NCI-H1694 treated with DMSO at 0.1 percent for 48 hours (cell line): Measurements from ENCODE around the gene NUP88.

ENCODE experiments used
- DNase-seq: peaks from one replicate; lab custom pipeline; 2025; lab: John Stamatoyannopoulos, UW

NUP88 gene

DNA sequence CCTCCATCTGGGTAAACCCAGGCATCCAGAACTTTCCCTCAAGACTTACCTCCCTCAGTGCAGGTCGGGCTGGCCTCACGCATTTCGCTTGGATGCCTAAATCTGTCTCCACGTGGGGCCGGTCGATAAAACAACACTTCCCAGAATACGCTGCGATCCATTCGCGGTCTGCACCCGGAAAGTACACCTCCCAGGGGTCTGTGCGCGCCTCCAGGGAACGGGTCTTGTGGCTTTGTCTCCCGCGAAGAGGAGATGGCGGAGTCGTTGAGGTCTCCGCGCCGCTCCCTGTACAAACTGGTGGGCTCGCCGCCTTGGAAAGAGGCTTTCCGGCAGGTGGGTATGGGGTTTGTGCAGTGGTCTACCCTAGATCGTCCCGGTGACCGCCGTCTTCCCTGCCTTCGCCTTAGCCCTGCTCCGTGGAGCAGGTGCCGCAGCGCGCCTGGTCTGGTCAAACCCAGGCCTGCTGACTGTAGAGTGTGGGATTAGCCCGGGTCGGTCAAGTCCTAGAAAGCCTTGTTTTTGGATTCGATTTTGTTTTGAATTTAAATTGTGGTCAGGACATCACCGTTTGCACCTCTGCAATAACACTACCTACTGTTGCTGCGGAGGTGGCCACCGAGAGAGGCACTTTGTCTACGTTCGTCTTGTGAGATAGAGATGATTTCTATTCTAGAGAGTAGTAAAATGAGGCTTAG lies 644 bp upstream of the NUP88 start, which contains the start of gene RPAIN:
TSS of gene RPAIN (plus strand) at position 224 of the 695 bp plus-strand sequence. CDS start at position 253, 29 bp downstream.
- DNase-seq = peak; percentile 96

DNA sequence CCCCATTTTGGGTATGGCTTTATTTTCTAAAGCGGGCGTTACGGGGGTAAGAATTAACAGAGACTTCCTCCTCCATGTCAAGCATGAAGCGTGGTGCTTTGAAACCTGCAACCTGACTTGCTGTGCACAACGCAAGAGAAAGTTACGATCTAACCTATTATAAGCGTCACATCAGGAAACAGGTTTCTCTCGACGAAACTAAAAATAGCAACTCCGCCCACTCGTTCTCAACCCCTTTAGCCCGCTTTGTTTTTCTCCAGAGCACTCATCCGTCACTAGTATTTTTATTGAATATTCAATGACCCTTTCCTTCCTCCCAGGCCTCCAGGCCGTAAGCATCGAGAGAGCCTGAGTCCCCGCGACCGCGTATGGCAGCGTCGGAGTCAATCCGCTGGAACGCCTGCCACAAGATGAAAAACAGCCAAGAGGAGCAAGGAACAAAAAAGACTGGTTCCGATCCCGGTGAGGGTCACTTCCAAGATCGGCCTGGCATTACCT lies 555 bp downstream of the NUP88 start:
- DNase-seq = peak; percentile 25

DNA sequence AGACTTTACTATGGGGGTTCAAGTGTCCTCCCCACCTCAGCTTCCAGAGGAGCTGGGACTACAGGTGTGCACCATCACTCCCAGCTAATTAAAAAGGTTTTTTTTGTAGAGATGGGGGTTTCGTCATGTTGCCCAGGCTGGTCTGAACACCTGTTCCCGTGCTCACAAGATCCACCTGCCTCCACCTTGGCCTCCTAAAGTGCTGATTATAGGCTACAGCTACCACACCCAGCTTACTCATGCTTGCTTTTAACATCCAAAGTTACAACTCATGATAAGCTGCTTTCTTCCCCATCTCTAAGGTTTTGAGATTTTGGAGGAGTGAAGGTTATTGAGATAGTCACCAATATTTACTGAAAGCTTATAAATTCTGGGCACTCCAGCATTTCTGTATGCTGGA lies 2.6 kb downstream of the NUP88 start:
- DNase-seq = no peak

DNA sequence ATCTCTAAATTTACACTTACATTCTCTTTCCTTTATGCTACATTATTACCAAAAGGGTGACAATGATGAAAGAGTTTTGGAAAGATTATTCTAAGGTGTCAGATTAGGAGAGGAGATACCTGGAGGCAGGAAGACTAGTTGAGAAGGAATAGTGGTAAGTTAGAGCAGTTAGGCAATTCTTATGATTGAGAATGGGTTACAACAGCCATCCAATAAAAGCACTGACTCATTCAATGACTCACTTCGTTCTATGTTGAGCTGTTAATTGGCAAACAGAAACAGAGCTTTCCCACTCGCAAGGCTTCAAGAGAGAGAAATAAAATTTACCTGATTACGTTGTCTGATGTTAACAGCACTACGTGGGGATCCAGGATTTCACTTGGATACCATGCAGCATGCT lies 5.8 kb downstream of the NUP88 start:
- no peak for DNase-seq

DNA sequence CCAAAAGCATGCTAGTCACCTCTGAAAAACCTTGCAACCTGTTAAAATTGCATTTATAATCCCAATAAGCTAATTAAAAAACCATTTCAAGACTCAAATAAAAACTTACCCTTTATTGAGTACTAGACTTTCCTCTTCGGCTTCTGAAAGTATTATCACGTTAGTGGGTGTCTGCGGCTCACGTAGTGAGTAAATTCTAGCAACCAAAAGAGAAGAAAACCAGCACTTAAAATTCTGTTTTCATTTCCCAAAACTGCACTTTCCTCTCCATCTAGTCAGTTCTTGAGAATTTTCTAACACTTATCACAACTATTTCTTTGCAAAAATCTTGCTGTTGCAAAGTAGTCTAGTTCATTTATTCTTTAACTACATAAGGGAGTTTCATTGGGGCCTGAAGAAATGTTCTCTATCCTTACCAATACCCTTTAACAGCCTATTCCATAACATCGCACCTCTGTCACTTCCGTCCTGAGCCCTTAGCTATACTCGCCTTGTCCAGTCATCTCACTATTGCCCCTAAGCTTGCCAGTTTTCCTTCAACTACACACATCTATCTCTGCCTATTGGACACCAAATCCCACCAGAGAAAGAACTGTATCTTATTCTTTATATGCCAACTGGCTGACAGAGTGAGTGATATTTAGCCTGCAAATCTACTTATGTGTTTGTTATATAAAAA lies 8.7 kb downstream of the NUP88 start:
- no peak for DNase-seq

DNA sequence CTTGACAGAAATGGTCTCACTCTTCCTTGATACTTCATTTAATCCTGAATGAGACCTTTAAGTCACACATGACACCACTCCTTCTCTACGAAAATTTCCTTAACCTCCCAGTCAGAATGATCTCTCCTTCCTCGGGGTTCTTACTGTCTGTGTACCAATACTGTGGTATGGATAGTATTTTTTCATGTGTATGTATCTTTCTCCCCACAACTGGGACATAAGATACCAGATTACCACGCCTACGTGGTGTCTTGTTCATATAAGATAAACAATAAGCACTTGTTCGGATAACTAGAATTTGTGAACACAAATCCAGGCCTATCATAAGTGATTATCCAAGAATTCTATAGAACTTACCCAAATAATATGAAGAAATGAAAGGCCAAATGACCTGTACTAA lies 11.3 kb downstream of the NUP88 start:
- no peak for DNase-seq

DNA sequence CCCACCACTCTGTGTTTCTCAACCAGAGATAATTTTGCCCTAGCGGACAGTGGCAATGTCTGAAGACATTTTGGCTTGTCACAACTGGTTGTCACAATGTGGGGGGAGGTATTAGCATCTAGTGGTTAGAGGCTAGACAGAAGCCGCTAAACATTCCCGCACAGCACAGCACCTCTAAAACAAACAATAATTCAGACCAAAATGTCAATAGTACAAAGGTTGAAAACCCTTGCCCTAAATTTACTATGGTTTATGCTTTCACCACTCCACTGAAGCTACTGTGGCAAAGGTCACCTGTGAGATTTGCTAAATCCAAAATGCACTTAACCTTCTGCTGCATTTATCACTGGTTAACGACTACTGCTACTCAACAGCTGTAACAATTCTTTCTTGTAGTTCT lies 14.1 kb downstream of the NUP88 start:
- no peak for DNase-seq

DNA sequence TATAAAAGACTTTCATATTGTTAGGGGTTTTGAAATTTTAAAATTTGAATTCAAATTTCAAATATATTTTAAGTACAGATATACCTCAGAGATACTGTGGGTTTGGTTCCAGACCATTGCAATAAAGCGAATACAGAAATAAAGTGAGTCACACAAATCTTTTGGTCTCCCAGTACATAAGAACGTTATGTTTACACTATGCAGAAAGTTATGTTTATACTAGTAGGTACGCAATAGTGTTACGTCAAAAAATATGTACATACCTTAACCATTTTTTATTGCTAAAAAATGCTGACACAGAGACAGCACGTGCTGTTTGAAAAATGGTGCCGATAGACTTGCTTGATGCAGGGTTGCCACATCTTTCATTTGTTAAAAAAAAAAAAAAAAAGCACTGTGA lies 19.7 kb downstream of the NUP88 start:
- DNase-seq = no peak

DNA sequence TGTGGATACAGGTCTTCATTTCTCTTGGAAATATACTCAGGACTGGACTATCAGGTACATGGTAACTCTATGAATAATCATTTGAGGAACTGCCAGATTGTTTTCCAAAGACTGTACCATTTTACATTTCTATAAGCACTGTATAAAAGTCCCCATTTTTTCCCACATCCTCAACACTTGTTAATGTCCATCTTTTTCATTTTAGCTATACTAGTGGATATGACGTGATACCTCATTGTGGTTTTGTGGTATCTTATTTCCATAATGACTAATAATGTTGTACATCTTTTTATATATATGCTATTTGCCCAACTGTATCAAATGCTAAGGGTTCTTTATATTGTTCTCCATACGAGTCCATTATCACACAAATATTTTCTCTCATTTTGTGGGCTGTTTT lies 22.9 kb downstream of the NUP88 start:
- no peak for DNase-seq

DNA sequence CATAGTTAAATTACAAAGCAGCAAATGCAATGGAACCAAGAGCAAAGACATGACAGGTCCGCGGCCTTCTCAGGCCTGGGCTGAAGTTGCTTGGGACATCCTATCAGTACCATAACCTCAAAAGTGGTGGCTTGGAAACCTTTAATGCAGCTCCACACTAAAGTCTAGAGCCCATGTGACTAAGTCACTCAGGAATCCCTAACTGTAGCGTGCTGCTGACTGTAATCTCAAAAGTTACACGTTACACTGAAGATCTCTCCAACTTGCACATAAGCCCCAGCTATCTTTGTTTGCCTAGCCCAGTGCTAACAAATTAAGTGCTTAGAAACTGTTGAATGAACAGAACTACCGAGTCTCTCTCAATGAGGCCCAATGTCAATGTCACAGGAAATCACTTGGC lies 27.8 kb downstream of the NUP88 start:
- no peak for DNase-seq

DNA sequence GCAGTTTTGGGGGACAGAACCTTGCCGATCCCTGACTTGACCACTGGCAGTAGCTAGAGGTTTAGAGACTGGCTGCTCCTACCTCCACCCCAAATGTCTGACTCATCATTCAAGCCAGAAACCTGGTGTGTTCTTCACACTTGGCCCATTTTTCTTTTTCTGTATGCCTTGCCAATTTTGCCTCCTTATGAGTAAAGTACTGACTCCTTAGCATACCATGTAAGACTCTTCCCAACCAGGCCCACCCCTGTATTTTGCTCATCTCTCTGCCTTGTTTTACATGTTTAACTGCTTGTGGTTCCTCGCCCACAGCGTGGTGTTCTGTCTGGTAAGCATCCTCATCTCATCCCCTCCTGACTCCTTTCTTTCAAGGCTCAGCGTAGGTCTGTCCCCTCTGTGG lies 37.9 kb downstream of the NUP88 start:
- DNase-seq = no peak

DNA sequence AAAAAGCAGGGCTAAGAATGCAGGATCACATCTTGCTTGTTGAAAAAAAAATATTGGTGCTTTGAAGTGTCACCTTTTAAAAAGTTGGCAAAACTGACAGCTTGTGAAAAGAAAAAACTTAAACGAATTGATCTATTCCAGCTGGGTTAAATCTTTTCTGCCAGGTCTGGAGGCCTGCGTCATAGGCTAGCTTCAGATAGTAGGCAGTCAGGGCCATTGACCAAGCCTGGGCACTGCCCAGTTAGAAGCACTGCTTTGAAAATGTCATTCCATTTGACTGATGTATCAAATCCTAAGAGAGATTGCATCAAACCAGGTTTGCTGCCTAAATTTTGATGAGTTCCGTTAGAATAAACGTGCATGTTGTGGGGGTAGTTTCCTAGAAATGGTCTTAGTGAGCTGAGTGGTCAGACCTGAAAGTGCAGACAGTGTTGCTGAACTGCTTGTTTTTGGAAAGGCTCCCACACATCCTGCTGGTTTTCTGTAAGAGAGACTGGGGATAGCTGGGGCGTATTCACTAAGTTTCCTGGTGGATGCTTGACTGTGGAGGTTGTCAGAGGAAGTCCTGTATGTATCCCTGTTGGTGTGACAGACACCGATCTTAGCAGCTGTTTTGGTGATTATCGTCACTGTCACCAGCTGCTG lies 38.8 kb downstream of the NUP88 start:
- no peak for DNase-seq

DNA sequence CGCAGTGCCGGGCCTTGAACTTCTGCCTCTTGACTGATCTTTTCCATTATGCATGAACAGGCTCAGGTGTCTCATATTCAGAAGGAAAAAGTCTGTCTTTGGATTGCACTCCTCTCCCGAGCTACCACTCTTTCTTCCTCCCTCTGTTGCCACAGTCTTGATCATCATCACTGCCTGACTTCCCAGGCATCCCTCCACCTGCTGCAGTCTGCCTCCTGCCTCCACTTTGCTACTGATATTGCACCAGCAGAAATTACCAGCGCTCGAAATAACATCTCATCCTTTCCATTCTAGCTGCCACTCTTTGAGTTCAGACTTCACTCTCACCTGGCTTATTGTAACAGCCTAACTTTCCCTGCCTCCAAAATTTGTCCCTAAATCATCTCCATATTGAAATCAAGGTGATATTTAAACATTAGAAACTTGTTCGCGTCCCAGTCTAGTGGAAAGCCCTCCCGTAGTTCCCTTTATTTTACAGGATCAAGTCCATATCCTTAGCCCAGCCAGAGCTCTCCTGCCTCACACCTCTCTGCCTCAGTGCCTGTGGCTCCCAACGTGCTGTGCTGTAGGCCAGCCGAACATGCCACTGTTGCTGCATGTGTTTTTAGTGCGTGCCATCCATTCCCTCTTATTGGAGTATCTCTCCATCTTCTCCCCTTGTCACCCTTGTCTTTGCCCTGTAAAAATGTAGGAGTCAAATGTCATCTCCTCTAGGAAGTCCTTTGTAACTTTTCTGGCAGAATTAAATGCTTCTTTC lies 39.9 kb downstream of the NUP88 start:
- no peak for DNase-seq

DNA sequence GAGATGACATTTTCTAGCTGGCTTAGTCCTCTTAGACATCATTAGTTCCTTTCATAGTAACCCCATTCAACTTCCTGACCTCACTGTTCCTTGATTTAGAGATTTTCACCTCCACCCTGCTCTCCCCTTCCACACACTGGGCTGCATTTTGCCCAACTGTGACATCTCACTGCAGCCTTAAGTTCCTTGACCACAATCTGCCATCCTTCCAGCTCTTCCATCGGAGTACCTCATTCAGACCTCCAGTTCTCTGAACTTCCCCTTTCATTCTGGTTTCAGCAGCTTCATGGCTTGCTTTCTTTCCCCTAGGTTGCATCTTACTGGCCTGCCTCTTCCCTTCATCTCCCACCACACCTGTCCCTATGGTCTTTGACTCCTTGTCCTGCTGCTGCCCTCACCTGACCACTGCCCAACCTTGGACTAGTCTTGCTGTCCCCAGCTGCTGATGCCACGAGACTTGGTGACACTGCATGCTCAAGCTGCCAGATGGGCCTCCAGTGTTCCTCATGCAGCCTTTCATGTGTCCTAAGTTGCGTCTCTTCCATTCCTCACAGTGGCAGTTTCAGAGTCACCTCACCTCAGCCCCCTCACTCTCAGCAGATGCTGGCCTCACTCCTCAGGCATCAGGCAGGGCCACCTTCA lies 40.8 kb downstream of the NUP88 start:
- DNase-seq = no peak

DNA sequence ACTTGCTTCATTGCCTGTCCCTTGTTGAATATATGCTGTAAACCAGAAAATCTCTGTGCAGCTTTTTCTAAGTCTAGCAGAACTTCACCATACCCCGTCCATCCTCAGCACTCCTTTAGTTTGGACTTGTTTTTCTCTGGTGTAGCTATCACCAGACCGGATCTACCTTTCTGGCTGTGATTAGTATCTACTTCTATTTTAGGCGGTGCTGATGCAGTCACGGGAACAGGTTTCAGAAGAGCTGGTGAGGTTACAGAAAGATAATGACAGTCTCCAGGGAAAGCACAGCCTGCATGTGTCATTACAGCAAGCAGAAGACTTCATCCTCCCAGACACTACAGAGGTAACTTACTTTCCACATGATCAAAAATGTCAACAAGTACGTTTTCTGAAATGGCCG lies 46.4 kb downstream of the NUP88 start:
- no peak for DNase-seq

DNA sequence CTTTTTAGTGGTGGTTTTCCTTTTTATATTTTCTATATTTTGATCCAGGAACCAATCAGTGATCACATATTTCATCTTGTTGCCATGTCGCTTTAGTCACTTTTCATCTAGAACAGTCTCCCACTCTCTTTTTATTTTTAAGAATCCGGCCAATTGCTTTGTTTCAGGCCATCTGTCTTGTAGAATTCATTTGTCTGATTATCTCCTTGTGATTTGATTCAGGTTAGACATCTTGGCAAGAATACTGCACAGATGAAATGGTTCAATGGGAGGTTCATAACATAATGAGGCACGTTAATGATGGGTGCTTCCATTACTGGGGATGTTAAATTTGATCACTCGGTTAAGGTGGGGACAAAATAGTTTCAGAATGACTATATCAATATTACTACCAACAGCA lies 49.1 kb downstream of the NUP88 start:
- DNase-seq = no peak

DNA sequence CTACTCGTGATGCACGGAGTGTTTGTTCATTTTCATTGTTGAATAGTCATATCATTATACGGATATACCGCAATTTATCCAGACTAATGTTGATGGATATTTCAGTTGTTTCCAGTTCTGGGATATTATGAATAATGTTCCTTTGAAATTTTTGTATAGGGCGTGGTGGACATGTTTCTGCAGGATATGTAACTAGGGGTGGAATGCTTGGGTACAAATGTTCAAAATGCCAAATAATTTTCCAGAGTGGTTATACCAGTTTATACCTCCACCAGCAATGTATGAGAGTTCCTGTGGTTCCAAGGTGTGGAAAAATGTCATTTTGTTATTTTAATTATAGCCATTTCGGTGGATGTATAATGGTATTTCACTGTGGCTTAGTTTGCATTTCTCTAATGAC lies 53.6 kb downstream of the NUP88 start:
- DNase-seq = no peak

DNA sequence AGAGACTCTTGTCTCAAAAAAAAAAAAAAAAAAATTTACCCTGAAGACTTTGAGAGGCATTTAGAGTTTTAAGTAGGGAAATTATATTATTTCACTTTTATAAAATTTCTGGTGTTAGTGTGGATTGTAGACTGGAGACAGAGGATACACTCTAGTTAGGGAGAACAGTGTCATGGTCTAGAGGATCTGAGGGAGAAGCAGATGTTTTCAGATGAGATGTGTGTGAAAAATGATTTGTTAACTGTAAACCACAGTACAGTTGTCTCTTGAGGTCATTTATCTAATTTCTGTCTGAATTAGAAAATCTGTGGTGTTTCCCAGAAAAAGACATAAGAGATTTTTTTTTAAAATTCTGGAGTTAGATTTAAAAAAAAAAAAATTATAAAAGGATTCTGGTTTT lies 54.8 kb downstream of the NUP88 start:
- no peak for DNase-seq

DNA sequence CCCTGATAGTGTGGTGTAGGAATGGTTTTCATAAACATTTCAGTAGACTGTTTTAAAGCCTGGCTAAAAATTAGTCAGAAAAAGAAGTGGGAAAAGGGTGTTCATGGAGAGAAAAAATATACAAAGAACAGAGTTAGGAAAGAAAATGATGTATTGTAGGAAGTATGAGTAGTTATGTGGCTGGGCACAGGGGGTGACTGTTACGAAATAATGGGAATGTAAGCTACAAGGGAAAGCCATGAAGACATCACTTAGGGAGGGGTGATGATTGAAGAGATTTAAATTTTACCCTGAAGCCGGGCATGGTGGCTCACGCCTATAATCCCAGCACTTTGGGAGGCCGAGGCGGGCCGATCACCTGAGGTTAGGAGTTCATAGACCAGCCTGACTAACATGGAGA lies 55.3 kb downstream of the NUP88 start:
- DNase-seq = no peak

DNA sequence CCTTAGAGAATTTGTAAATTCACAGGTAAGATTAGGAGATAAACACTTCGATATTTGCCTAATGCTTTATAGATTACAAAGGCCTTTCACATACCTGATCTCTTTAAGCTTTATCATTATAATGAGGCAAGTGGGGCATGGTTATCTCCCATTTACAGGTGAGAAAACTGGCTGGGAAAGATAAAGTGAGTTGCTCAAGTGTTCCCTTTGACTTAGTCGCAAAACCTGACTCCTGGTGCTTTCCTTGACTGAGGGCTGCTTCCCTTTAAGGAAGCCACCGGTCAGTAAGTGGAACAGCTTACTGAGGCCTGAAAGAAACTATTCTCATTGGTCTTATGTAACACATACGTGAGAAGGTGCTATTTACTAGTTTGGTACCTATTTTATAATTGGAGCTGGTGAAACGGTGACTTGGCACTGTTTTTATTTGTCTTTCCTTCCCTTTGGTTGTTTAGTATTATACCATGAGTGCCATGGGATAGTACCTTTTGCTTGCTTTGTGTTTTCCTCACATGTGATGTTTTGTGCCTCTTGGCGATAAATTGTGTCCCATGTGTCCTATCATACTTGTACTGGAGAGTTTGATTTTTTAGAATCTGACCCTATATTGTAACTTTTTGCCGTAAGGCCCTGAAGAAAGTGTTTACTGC lies 57.2 kb downstream of the NUP88 start:
- DNase-seq = no peak

DNA sequence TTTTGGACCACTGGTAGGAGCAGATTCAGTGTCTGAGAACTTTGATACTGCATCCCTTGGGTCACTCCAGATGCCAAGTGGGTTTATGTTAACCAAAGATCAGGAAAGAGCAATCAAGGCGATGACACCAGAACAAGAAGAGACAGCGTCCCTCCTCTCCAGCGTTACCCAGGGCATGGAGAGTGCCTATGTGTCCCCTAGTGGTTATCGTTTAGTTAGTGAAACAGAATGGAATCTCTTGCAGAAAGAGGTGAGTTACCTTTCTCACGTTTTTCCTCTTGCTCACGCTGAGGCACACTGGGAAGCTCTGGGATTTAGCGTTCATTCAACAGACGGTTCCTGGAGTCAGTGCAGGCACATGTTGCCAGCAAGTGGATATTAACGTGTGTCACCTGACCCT lies 58.0 kb downstream of the NUP88 start:
- no peak for DNase-seq
